H9 (cell line): Measurements from ENCODE around the gene IGFBP4. TPM values are rescaled to one million over a fixed set of nuclear protein-coding genes. Genes with fewer than 3 reads are reported as not detected.

Source experiments
- DNase-seq: peaks from one replicate; pipeline ENCODE4 v3.0.0-alpha.2; 2017
- H2AFZ ChIP-seq: one replicate; pipeline ENCODE4 v1.6.1; 2013; ENCODE audit warnings: mild to moderate bottlenecking, low read length, control low read depth, moderate library complexity
- H2AK5ac ChIP-seq: 2 replicates; pipeline ENCODE4 v1.6.1; 2013; ENCODE audit warnings: low read length, control low read depth, mixed read lengths; ENCODE audit not compliant: insufficient read length
- H2BK120ac ChIP-seq: one replicate; pipeline ENCODE4 v1.6.1; 2013; ENCODE audit warnings: low read depth, mild to moderate bottlenecking, low read length, control low read depth, inconsistent platforms; ENCODE audit not compliant: poor library complexity, severe bottlenecking
- H2BK12ac ChIP-seq: 2 replicates; pipeline ENCODE4 v1.6.1; 2013; ENCODE audit warnings: low read length, control low read depth, mixed read lengths, low read depth; ENCODE audit not compliant: insufficient read length
- H2BK15ac ChIP-seq: 2 replicates; pipeline ENCODE4 v1.6.1; 2013; ENCODE audit warnings: low read depth, low read length, control low read depth
- H2BK20ac ChIP-seq: one replicate; pipeline ENCODE4 v1.6.1; 2013; ENCODE audit warnings: low read depth, mild to moderate bottlenecking, low read length, control low read depth, inconsistent platforms; ENCODE audit not compliant: poor library complexity, severe bottlenecking
- H2BK5ac ChIP-seq: 2 replicates; pipeline ENCODE4 v1.6.1; 2013; ENCODE audit warnings: low read length, control low read depth, mixed read lengths; ENCODE audit not compliant: insufficient read length
- H3K14ac ChIP-seq: 2 replicates; pipeline ENCODE4 v1.6.1; 2013; ENCODE audit warnings: low read length, control low read depth; ENCODE audit not compliant: insufficient read depth
- H3K18ac ChIP-seq: 2 replicates; pipeline ENCODE4 v1.6.1; 2013; ENCODE audit warnings: low read depth, mild to moderate bottlenecking, mixed read lengths, low read length, control low read depth; ENCODE audit not compliant: insufficient read length
- H3K23ac ChIP-seq: 2 replicates; pipeline ENCODE4 v1.6.1; 2013; ENCODE audit warnings: low read length, control low read depth, mixed read lengths, low read depth; ENCODE audit not compliant: insufficient read length
- H3K23me2 ChIP-seq: 2 replicates; pipeline ENCODE4 v1.6.1; 2013; ENCODE audit warnings: low read depth, mild to moderate bottlenecking, mixed read lengths, low read length, control low read depth; ENCODE audit not compliant: insufficient read length, poor library complexity, severe bottlenecking
- H3K27ac ChIP-seq: 2 replicates; pipeline ENCODE4 v1.5.1; 2013; ENCODE audit warnings: low read length, control low read depth, mixed read lengths, low read depth; ENCODE audit not compliant: insufficient read length
- H3K27me3 ChIP-seq: 2 replicates; pipeline ENCODE4 v1.6.1; 2013; ENCODE audit warnings: low read length, control low read depth, inconsistent platforms; ENCODE audit not compliant: insufficient read depth
- H3K4ac ChIP-seq: 2 replicates; pipeline ENCODE4 v1.6.1; 2013; ENCODE audit warnings: low read depth, mild to moderate bottlenecking, control low read depth, inconsistent platforms, low read length, moderate library complexity
- H3K4me1 ChIP-seq: 2 replicates; pipeline ENCODE4 v1.6.1; 2013; ENCODE audit warnings: low read length, control low read depth, inconsistent platforms; ENCODE audit not compliant: insufficient read depth
- H3K4me2 ChIP-seq: 2 replicates; pipeline ENCODE4 v1.6.1; 2013; ENCODE audit warnings: low read length, control low read depth, mixed read lengths; ENCODE audit not compliant: insufficient read length, insufficient read depth
- H3K56ac ChIP-seq: 2 replicates; pipeline ENCODE4 v1.6.1; 2013; ENCODE audit warnings: low read depth, mild to moderate bottlenecking, mixed read lengths, low read length, control low read depth; ENCODE audit not compliant: insufficient read length
- H3K79me1 ChIP-seq: 2 replicates; pipeline ENCODE4 v1.6.1; 2013; ENCODE audit warnings: low read depth, mild to moderate bottlenecking, moderate library complexity, low read length, control low read depth, inconsistent platforms; ENCODE audit not compliant: insufficient read depth, poor library complexity, severe bottlenecking
- H3K79me2 ChIP-seq: 2 replicates; pipeline ENCODE4 v1.6.1; 2013; ENCODE audit warnings: low read length, control low read depth, inconsistent platforms; ENCODE audit not compliant: insufficient read depth
- H3K9ac ChIP-seq: 2 replicates; pipeline ENCODE4 v1.6.1; 2013; ENCODE audit warnings: low read length, control low read depth, mixed read lengths; ENCODE audit not compliant: insufficient read length; ENCODE audit errors: extremely low read depth
- H3K9me3 ChIP-seq: one replicate; pipeline ENCODE4 v1.6.1; 2013; ENCODE audit warnings: low read depth, low read length, inconsistent platforms; ENCODE audit not compliant: control insufficient read depth
- H3T11ph ChIP-seq: one replicate; pipeline ENCODE4 v1.6.1; 2013; ENCODE audit warnings: mild to moderate bottlenecking, low read length, control low read depth, inconsistent platforms
- H4K20me1 ChIP-seq: one replicate; pipeline ENCODE4 v1.6.1; 2013; ENCODE audit not compliant: control insufficient read depth, insufficient read length, insufficient read depth
- H4K5ac ChIP-seq: 2 replicates; pipeline ENCODE4 v1.6.1; 2013; ENCODE audit warnings: low read depth, mild to moderate bottlenecking, mixed read lengths, low read length, control low read depth; ENCODE audit not compliant: insufficient read length
- H4K8ac ChIP-seq: replicated peaks from 2 replicates; pipeline ENCODE4 v1.6.1; 2013; ENCODE audit warnings: low read length, control low read depth, mixed read lengths, low read depth; ENCODE audit not compliant: insufficient read length
- H4K91ac ChIP-seq: 2 replicates; pipeline ENCODE4 v1.6.1; 2013; ENCODE audit warnings: low read depth, mild to moderate bottlenecking, moderate library complexity, mixed read lengths, low read length, control low read depth; ENCODE audit not compliant: insufficient read length
- H3K27ac Mint-ChIP-seq, 3 experiments: 2 replicates in 2 of 3; 3 replicates in 1 of 3; pipeline ENCODE4 v1.8.0; 2020 to 2021; ENCODE audit warnings: mixed read lengths in 3 of 3, mild to moderate bottlenecking in 1 of 3, moderate library complexity in 1 of 3
- H3K27me3 Mint-ChIP-seq: 2 replicates; pipeline ENCODE4 v1.8.0; 2021; ENCODE audit warnings: low read depth, mild to moderate bottlenecking, moderate library complexity, mixed read lengths
- H3K36me3 Mint-ChIP-seq, 3 experiments: 2 replicates in 2 of 3; 3 replicates in 1 of 3; pipeline ENCODE4 v1.8.0; 2020 to 2021; ENCODE audit warnings: low read depth in 3 of 3, mixed read lengths in 3 of 3; ENCODE audit not compliant: insufficient read depth in 1 of 3
- H3K4me1 Mint-ChIP-seq, 2 experiments: 2 replicates each; pipeline ENCODE4 v1.8.0; 2020; ENCODE audit warnings: mixed read lengths in 2 of 2
- H3K4me3 Mint-ChIP-seq, 2 experiments: 2 replicates in 1 of 2; 3 replicates in 1 of 2; pipeline ENCODE4 v1.8.0; 2020 to 2021; ENCODE audit warnings: mild to moderate bottlenecking in 2 of 2, mixed read lengths in 2 of 2, moderate library complexity in 1 of 2
- H3K9me3 Mint-ChIP-seq, 2 experiments: 2 replicates in 1 of 2; 3 replicates in 1 of 2; pipeline ENCODE4 v1.8.0; 2020; ENCODE audit warnings: mild to moderate bottlenecking in 2 of 2, mixed read lengths in 2 of 2, moderate library complexity in 1 of 2
- CTCF ChIP-seq: fragments of 200-600 bp; sonication (generic); conservative IDR thresholded peaks from 3 replicates; pipeline ENCODE4 v1.8.0; 2021; ENCODE audit warnings: antibody characterized with exemption, mild to moderate bottlenecking
- WGBS: extraction: QIAGEN DNeasy Blood & Tissue Kit; methylation state at CpG from one replicate; pipeline ENCODE4 v1.1.7; 2013; ENCODE audit warnings: missing lambda C conversion rate, low lambda C conversion rate, mixed read lengths; ENCODE audit not compliant: insufficient read length; ENCODE audit errors: extremely low coverage; 5-methylcytosine and 5-hydroxymethylcytosine counted together
- total RNA-seq: library from RNA; stranded (reverse); gene quantifications from 2 replicates; pipeline ENCODE4 v1.2.1, GENCODE V29; 2021

The IGFBP4 gene
- total RNA-seq, 1 experiment from 2014 or later, result 49.9 TPM

GRCh38 chr17:40460604-40460967 lies 17.3 kb downstream of the IGFBP4 start:
- H3K27me3 Mint-ChIP-seq, result no peaks in the 10 kb centered on the region
- Histone ChIP-seq H3K79me2 (no peaks in the 10 kb centered on the region), H3K4me1 (peaks cover 7% of the 10 kb centered on the region; the same call in 1 of the 2 replicates), H2BK12ac (no peak overlapping the region), H3K27ac (no peak overlapping the region), H3K23ac (no peak overlapping the region), H4K91ac (no peak overlapping the region), H3K4me2 (no peak overlapping the region), H4K8ac (no peak overlapping the region), H3K27me3 (no peaks in the 10 kb centered on the region), H2BK20ac (no peak overlapping the region), H2AK5ac (no peak overlapping the region), H3K9ac (no peak overlapping the region), H3T11ph (no peak overlapping the region), H3K79me1 (no peaks in the 10 kb centered on the region), H2BK15ac (no peak overlapping the region), H2BK5ac (no peak overlapping the region), H3K4ac (no peak overlapping the region), H3K14ac (no peak overlapping the region), H3K18ac (no peak overlapping the region), H4K5ac (no peak overlapping the region), H3K23me2 (no peaks in the 10 kb centered on the region), H3K56ac (no peak overlapping the region), H2BK120ac (no peak overlapping the region), H3K9me3 (no peaks in the 10 kb centered on the region), H4K20me1 (peaks cover 2% of the 10 kb centered on the region), H2AFZ (no peak overlapping the region)
- peaks cover 36 to 54% of the 10 kb centered on the region in 2 experiments for H3K4me1 Mint-ChIP-seq
- no peak for TF ChIP-seq CTCF
- H3K27ac Mint-ChIP-seq, result no peak overlapping the region; a peak in 1 of 7 replicates
- WGBS, result no CpG with 5 or more reads among the region's 3 CpGs
- H3K9me3 Mint-ChIP-seq, result peaks cover 2 to 3% of the 10 kb centered on the region in 2 experiments; a peak in 1 of 5 replicates
- H3K36me3 Mint-ChIP-seq, result peaks cover 14 to 24% (median 19%) of the 10 kb centered on the region in 3 experiments; a peak in 6 of 7 replicates
- H3K4me3 Mint-ChIP-seq, result no peak overlapping the region
- DNase-seq, result no peak
